A549 (cell line): ENCODE measurements around the gene SKAP1. TPM values are rescaled to one million over a fixed set of nuclear protein-coding genes. Genes with fewer than 3 reads are reported as not detected.
A peak's percentile ranks its signal among the peaks of the same experiment; 100 is the strongest.

Experiments used
- ATAC-seq, 2 experiments: fragments of 200-7000 bp in 1 of 2; fragments of >200 bp in 1 of 2; cut with Nextera tagmentation in 1 of 2; cut with Tn5 transposase in 1 of 2; 3 replicates each; pipeline versions ENCODE4 v1.8.0 to v1.9.1; 2018 to 2020; ENCODE audit warnings: mild to moderate bottlenecking in 1 of 2, moderate library complexity in 1 of 2
- CTCF ChIA-PET: fragments of 300-600 bp; sonication (Branson Sonifier 250); formaldehyde crosslinking; extraction: SDS; loops from one replicate; lab custom pipeline; 2021; ENCODE audit warnings: antibody characterized with exemption, inconsistent platforms; lab: Yijun Ruan, JAX
- POLR2A ChIA-PET: fragments of 350-600 bp; formaldehyde crosslinking; extraction: SDS; loops from one replicate; lab custom pipeline; 2021; ENCODE audit warnings: antibody characterized with exemption, inconsistent platforms; lab: Yijun Ruan, JAX
- DNase-seq, 2 experiments: peaks; one replicate each; pipeline versions ENCODE4 v3.0.0 to v3.0.0-alpha.2; 2011 to 2016; ENCODE audit warnings: low read depth in 1 of 2, low spot score in 1 of 2
- FAIRE-seq: peaks from 2 replicates; lab custom pipeline; 2011; peaks lifted over from hg19 to GRCh38; lab: Jason Lieb, UNC
- H3K27ac ChIP-seq, 2 experiments: fragments of >200 bp; sonication (Bioruptor Twin); formaldehyde crosslinking; 3 replicates each; pipeline ENCODE4 v1.5.1; 2016 to 2017
- H3K4me1 ChIP-seq: fragments of >200 bp; sonication (Bioruptor Twin); formaldehyde crosslinking; 3 replicates; pipeline ENCODE4 v1.6.1; 2016
- H3K4me2 ChIP-seq: fragments of >200 bp; sonication (Bioruptor Twin); formaldehyde crosslinking; 3 replicates; pipeline ENCODE4 v1.6.1; 2016
- H3K4me3 ChIP-seq: fragments of >200 bp; sonication (Bioruptor Twin); formaldehyde crosslinking; 3 replicates; pipeline ENCODE4 v1.5.1; 2016
- H3K9me3 ChIP-seq: fragments of >200 bp; sonication (Bioruptor Twin); formaldehyde crosslinking; 3 replicates; pipeline ENCODE4 v1.6.1; 2016
- CEBPB ChIP-seq, 2 experiments: fragments of >200 bp in 1 of 2; sonication (Bioruptor Twin) in 1 of 2; formaldehyde crosslinking in 1 of 2; IDR thresholded peaks; 2 replicates each; pipeline ENCODE4 v1.6.1; 2012 to 2016
- EHMT2 ChIP-seq: fragments of 200-600 bp; sonication (generic); IDR thresholded peaks from 2 replicates; pipeline ENCODE4 v1.6.1; 2016; ENCODE audit warnings: antibody characterized with exemption, low read depth, mild to moderate bottlenecking, moderate library complexity
- ELK1 ChIP-seq: fragments of 150-350 bp; IDR thresholded peaks from 2 replicates; pipeline ENCODE4 v1.6.1; 2014; ENCODE audit warnings: low read depth, mild to moderate bottlenecking, low read length
- HDAC2 ChIP-seq: fragments of 200-600 bp; sonication (generic); IDR thresholded peaks from 2 replicates; pipeline ENCODE4 v1.6.1; 2016
- HOXA7 ChIP-seq: fragments of 250-450 bp; sonication (Bioruptor Pico); IDR thresholded peaks from 2 replicates; pipeline ENCODE4 v1.5.0; 2020; ENCODE audit warnings: mild to moderate bottlenecking, moderate library complexity
- HOXB13 ChIP-seq: fragments of 250-450 bp; sonication (Bioruptor Pico); IDR thresholded peaks from 2 replicates; pipeline ENCODE4 v1.5.0; 2020; ENCODE audit warnings: low read depth, mild to moderate bottlenecking, moderate library complexity
- MAFK ChIP-seq: fragments of 450-650 bp; IDR thresholded peaks from 2 replicates; pipeline ENCODE4 v1.6.1; 2014; ENCODE audit not compliant: partially characterized antibody
- NFE2L2 ChIP-seq: fragments of 150-350 bp; conservative IDR thresholded peaks from 2 replicates; pipeline ENCODE4 v1.6.1; 2014; ENCODE audit warnings: low read length
- NPAS2 ChIP-seq: fragments of 250-450 bp; sonication (Bioruptor Pico); IDR thresholded peaks from 2 replicates; pipeline ENCODE4 v1.8.0; 2022; ENCODE audit warnings: mild to moderate bottlenecking, moderate library complexity, borderline replicate concordance
- PBX3 ChIP-seq: IDR thresholded peaks from 2 replicates; pipeline ENCODE4 v1.6.1; 2012
- PHF8 ChIP-seq: fragments of 200-600 bp; sonication (generic); IDR thresholded peaks from 2 replicates; pipeline ENCODE4 v1.6.1; 2016; ENCODE audit warnings: low read depth, mild to moderate bottlenecking, antibody characterized with exemption, moderate library complexity, borderline replicate concordance
- POLR2A ChIP-seq: IDR thresholded peaks from 2 replicates; pipeline ENCODE4 v1.6.1; 2012; ENCODE audit warnings: mild to moderate bottlenecking, low read length
- POLR2AphosphoS2 ChIP-seq: conservative IDR thresholded peaks from 2 replicates; pipeline ENCODE4 v1.6.1; 2012; ENCODE audit warnings: low read length, improper control_type of control experiment, inconsistent platforms
- RCOR1 ChIP-seq: fragments of 150-350 bp; IDR thresholded peaks from 2 replicates; pipeline ENCODE4 v1.6.1; 2014; ENCODE audit warnings: antibody characterized with exemption, low read length, low read depth
- SREBF2 ChIP-seq: fragments of 450-650 bp; IDR thresholded peaks from 2 replicates; pipeline ENCODE4 v1.6.1; 2014; ENCODE audit warnings: mild to moderate bottlenecking, moderate library complexity
- USF2 ChIP-seq: fragments of 450-650 bp; IDR thresholded peaks from 2 replicates; pipeline ENCODE4 v1.6.1; 2014; ENCODE audit warnings: antibody characterized with exemption
- WGBS: methylation state at CpG from one replicate; pipeline ENCODE4 v1.1.6; 2017; ENCODE audit errors: missing lambda C conversion rate; 5-methylcytosine and 5-hydroxymethylcytosine counted together
- polyA plus RNA-seq, 4 experiments: library from polyadenylated mRNA; depleted of rRNA in 3 of 4; stranded (reverse); fragments of >200 nt; fragmentation: RNase III in 1 of 4; extraction: RNeasy Plus Mini Kit Qiagen cat#74134 plus additional on column Dnase treatment in 1 of 4; gene quantifications; 2 replicates in 3 of 4; 3 replicates in 1 of 4; pipeline ENCODE4 v1.2.3, GENCODE V29; 2011 to 2017
- TF ChIP-seq, protein P1 (sequence below): fragments of 250-450 bp; sonication (Bioruptor Pico); IDR thresholded peaks from 2 replicates; pipeline ENCODE4 v1.5.0; 2021; ENCODE audit warnings: mild to moderate bottlenecking, moderate library complexity, borderline replicate concordance
- TF ChIP-seq, protein P2 (sequence below): IDR thresholded peaks from 2 replicates; pipeline ENCODE4 v1.6.1; 2012
- TF ChIP-seq, protein P3 (sequence below): fragments of 200-600 bp; sonication (generic); IDR thresholded peaks from 2 replicates; pipeline ENCODE4 v1.6.1; 2016; ENCODE audit warnings: antibody characterized with exemption, mild to moderate bottlenecking, moderate library complexity

Gene SKAP1
- polyA plus RNA-seq, 2 of the 4 experiments (the other 2 are of a cell fraction) = 0.14 to 0.78 TPM

DNA sequence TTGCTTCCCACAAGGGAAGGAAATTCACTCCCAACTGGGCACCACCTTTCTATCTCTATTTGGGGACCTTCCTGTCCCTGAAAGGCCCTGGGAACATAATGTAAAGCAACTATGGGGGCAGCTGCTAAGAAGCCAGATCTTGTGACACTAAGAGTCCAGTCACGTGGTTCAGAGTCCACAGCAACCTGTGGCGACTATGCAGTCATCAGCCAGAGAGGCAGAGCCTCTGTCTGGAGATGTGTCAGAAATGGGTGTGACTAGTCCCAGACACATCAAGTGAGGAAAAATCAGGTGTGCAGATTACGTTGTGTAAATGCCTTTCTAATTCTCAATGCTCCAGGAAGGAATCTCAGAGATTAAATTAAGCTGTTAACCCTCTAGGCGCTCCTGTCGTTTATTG lies 26.6 kb upstream of the SKAP1 start:
- ATAC-seq (peak; percentile 45 to 50; a peak in 3 of 6 replicates), DNase-seq (peak in 1 of 2 experiments; percentile 35), FAIRE-seq (no peak)
- ChIA-PET POLR2A (no interaction called here), CTCF (interaction anchor here (0.7 to 7.1 kb wide), 41 partner anchors 9 to 431 kb away, joined by 3 to 117 read pairs (median 6); partner anchors contain the start of gene HOXB5)
- peaks cover 8% of the 10 kb centered on the region; the same call in 2 of the 3 replicates for H3K4me1 ChIP-seq
- WGBS = 25% methylated on average over 5 of the region's 5 CpGs
- H3K4me3 ChIP-seq = no peak overlapping the region
- no peaks in the 10 kb centered on the region for H3K9me3 ChIP-seq
- no peak overlapping the region for H3K27ac ChIP-seq
- TF ChIP-seq ELK1 = no peak
- TF ChIP-seq USF2 = peak; percentile 79
- H3K4me2 ChIP-seq = peak overlapping the region; percentile 79; the same call in 2 of the 3 replicates

DNA sequence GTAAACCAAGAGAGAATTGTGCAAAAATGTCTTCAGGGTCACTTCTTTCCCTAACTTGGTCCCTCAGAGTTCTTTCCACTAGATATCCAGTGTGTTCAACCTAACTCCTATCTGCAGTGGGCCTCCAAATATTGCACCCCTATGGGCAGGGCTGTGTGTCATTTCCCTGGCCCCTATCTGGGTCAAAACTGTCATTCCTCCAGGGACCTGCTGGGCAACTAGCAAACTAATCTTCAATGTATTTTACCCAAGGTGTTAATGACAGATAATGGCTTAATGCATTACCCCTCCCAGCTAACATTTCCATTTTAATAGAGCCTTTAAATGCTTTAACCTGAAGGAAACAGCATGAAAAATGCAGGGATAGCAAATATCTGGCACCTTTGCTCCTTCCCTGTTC lies 25.8 kb upstream of the SKAP1 start:
- ChIA-PET CTCF (interaction anchor here (1.1 to 7.1 kb wide), 19 partner anchors 10 to 242 kb away, joined by 3 to 117 read pairs (median 7); partner anchors contain the start of gene HOXB5), POLR2A (no interaction called here)
- ATAC-seq (no peak), DNase-seq (no peak), FAIRE-seq (no peak)
- no peak overlapping the region for H3K27ac ChIP-seq
- TF ChIP-seq PBX3 = no peak
- no peak for TF ChIP-seq HDAC2
- no peak for TF ChIP-seq POLR2A
- no peak for TF ChIP-seq HOXA7 (CRISPR knock-in tag)
- TF ChIP-seq, protein P1, sequence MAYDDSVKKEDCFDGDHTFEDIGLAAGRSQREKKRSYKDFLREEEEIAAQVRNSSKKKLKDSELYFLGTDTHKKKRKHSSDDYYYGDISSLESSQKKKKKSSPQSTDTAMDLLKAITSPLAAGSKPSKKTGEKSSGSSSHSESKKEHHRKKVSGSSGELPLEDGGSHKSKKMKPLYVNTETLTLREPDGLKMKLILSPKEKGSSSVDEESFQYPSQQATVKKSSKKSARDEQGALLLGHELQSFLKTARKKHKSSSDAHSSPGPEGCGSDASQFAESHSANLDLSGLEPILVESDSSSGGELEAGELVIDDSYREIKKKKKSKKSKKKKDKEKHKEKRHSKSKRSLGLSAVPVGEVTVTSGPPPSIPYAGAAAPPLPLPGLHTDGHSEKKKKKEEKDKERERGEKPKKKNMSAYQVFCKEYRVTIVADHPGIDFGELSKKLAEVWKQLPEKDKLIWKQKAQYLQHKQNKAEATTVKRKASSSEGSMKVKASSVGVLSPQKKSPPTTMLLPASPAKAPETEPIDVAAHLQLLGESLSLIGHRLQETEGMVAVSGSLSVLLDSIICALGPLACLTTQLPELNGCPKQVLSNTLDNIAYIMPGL (CRISPR knock-in tag) = no peak
- TF ChIP-seq PHF8 = no peak
- TF ChIP-seq NPAS2 (CRISPR knock-in tag) = no peak
- TF ChIP-seq MAFK = no peak
- no peak for TF ChIP-seq ELK1
- H3K4me3 ChIP-seq = no peak overlapping the region
- H3K4me2 ChIP-seq = no peak overlapping the region
- H3K4me1 ChIP-seq = peaks cover 8% of the 10 kb centered on the region; the same call in 2 of the 3 replicates
- no peaks in the 10 kb centered on the region for H3K9me3 ChIP-seq

DNA sequence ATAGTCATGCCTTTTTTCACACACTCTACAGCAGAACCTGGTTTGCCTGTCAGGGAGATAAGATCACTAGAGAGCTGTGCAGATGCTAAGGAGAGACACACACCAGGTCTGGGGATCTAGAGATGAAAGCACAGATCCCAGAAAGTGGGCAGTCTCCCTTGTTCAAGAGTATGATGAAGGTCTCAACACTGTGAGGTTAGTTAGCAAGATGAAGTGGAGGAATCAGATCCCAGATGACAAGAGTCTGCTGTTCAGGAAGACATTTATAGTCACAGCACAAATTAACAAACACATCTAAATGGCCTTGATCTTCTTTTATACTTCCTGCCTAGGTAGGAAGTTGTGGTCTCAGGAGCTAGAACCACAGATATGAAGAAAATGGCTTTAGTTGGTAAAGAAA lies 23.4 kb upstream of the SKAP1 start:
- FAIRE-seq = no peak
- DNase-seq = no peak
- Histone ChIP-seq H3K27ac (no peak overlapping the region), H3K4me2 (no peak overlapping the region), H3K9me3 (no peaks in the 10 kb centered on the region), H3K4me1 (peaks cover 8% of the 10 kb centered on the region; the same call in 2 of the 3 replicates), H3K4me3 (no peak overlapping the region)
- CTCF ChIA-PET = interaction anchor here (1.1 to 7.1 kb wide), 10 partner anchors 10 to 238 kb away, joined by 3 to 117 read pairs (median 8); no protein-coding TSS in a partner anchor
- no peak for ATAC-seq
- POLR2A ChIA-PET = interaction anchor here (0.6 kb wide), 1 partner anchor 39 kb away, joined by 3 read pairs; no protein-coding TSS in a partner anchor
- no peak for TF ChIP-seq NFE2L2
- no peak for TF ChIP-seq POLR2AphosphoS2
- no peak for TF ChIP-seq NPAS2 (CRISPR knock-in tag)
- TF ChIP-seq HOXB13 (CRISPR knock-in tag) = no peak
- no peak for TF ChIP-seq RCOR1
- TF ChIP-seq, protein P2, sequence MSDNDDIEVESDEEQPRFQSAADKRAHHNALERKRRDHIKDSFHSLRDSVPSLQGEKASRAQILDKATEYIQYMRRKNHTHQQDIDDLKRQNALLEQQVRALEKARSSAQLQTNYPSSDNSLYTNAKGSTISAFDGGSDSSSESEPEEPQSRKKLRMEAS = no peak
- no peak for TF ChIP-seq EHMT2
- TF ChIP-seq USF2 = no peak
- no peak for TF ChIP-seq SREBF2
- TF ChIP-seq, protein P3, sequence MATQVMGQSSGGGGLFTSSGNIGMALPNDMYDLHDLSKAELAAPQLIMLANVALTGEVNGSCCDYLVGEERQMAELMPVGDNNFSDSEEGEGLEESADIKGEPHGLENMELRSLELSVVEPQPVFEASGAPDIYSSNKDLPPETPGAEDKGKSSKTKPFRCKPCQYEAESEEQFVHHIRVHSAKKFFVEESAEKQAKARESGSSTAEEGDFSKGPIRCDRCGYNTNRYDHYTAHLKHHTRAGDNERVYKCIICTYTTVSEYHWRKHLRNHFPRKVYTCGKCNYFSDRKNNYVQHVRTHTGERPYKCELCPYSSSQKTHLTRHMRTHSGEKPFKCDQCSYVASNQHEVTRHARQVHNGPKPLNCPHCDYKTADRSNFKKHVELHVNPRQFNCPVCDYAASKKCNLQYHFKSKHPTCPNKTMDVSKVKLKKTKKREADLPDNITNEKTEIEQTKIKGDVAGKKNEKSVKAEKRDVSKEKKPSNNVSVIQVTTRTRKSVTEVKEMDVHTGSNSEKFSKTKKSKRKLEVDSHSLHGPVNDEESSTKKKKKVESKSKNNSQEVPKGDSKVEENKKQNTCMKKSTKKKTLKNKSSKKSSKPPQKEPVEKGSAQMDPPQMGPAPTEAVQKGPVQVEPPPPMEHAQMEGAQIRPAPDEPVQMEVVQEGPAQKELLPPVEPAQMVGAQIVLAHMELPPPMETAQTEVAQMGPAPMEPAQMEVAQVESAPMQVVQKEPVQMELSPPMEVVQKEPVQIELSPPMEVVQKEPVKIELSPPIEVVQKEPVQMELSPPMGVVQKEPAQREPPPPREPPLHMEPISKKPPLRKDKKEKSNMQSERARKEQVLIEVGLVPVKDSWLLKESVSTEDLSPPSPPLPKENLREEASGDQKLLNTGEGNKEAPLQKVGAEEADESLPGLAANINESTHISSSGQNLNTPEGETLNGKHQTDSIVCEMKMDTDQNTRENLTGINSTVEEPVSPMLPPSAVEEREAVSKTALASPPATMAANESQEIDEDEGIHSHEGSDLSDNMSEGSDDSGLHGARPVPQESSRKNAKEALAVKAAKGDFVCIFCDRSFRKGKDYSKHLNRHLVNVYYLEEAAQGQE = no peak
- TF ChIP-seq CEBPB (IDR thresholded peaks at IDR 0.05) = no peak
